GM12874 (cell line): Measurements from ENCODE around the gene ZNF319.

Source experiments
- CTCF ChIP-seq: IDR thresholded peaks from 2 replicates; pipeline ENCODE4 v1.5.1; 2011; ENCODE audit warnings: low read depth, mild to moderate bottlenecking, control low read depth, low read length, moderate library complexity; ENCODE audit not compliant: insufficient read depth

The ZNF319 gene

GRCh38 chr16:57964157-57964700 is 36.2 kb downstream of the ZNF319 start:
- no peak for TF ChIP-seq CTCF

GRCh38 chr16:57962756-57963155 is 37.7 kb downstream of the ZNF319 start:
- TF ChIP-seq CTCF = no peak

- TF ChIP-seq CTCF = no peak
Observed at GRCh38 chr16:57962046-57962445, 38.4 kb downstream of the ZNF319 start.

- TF ChIP-seq CTCF = no peak
Observed at GRCh38 chr16:57961538-57961937, 38.9 kb downstream of the ZNF319 start.

- TF ChIP-seq CTCF = no peak
Observed at GRCh38 chr16:57960826-57961472, 39.5 kb downstream of the ZNF319 start.

- TF ChIP-seq CTCF = no peak
Observed at GRCh38 chr16:57960310-57960709, 40.2 kb downstream of the ZNF319 start.

- no peak for TF ChIP-seq CTCF
Observed at GRCh38 chr16:57959804-57960203, 40.7 kb downstream of the ZNF319 start.

GRCh38 chr16:57959121-57959520 is 41.4 kb downstream of the ZNF319 start:
- no peak for TF ChIP-seq CTCF
